Activated T-cell treated with anti-CD3 and anti-CD28 coated beads, Interleukin-2, amount 50 U/mL, for 24 hours (primary cell): ENCODE data around the gene DNAH8.

ENCODE experiments used
- DNase-seq: peaks from one replicate; pipeline ENCODE4 v3.0.0-alpha.2; 2020
- H3K27ac Mint-ChIP-seq: 2 replicates; pipeline ENCODE4 v1.8.0; 2020; ENCODE audit warnings: mild to moderate bottlenecking, mixed read lengths
- H3K27me3 Mint-ChIP-seq: 2 replicates; pipeline ENCODE4 v1.8.0; 2020; ENCODE audit warnings: mixed read lengths
- H3K36me3 Mint-ChIP-seq: 2 replicates; pipeline ENCODE4 v1.8.0; 2020; ENCODE audit warnings: low read depth, mixed read lengths
- H3K4me1 Mint-ChIP-seq: 2 replicates; pipeline ENCODE4 v1.8.0; 2020; ENCODE audit warnings: low read depth, mixed read lengths
- H3K4me3 Mint-ChIP-seq: 2 replicates; pipeline ENCODE4 v1.8.0; 2020; ENCODE audit warnings: mild to moderate bottlenecking, moderate library complexity, mixed read lengths
- H3K9me3 Mint-ChIP-seq: 2 replicates; pipeline ENCODE4 v1.8.0; 2020; ENCODE audit warnings: mixed read lengths

DNAH8 gene

GRCh38 chr6:39040080-39040673 is 325.1 kb downstream of the DNAH8 start:
- no peaks in the 10 kb centered on the region for H3K36me3 Mint-ChIP-seq
- peaks cover 6% of the 10 kb centered on the region for H3K4me1 Mint-ChIP-seq
- H3K27ac Mint-ChIP-seq = no peak overlapping the region
- no peaks in the 10 kb centered on the region for H3K9me3 Mint-ChIP-seq
- DNase-seq = no peak
- H3K27me3 Mint-ChIP-seq = peaks cover 63% of the 10 kb centered on the region
- H3K4me3 Mint-ChIP-seq = no peak overlapping the region

GRCh38 chr6:39041072-39041471 is 326.0 kb downstream of the DNAH8 start:
- H3K4me1 Mint-ChIP-seq = peaks cover 6% of the 10 kb centered on the region
- H3K36me3 Mint-ChIP-seq = no peaks in the 10 kb centered on the region
- H3K9me3 Mint-ChIP-seq = no peaks in the 10 kb centered on the region
- H3K27ac Mint-ChIP-seq = no peak overlapping the region
- no peak overlapping the region for H3K4me3 Mint-ChIP-seq
- peaks cover 57% of the 10 kb centered on the region for H3K27me3 Mint-ChIP-seq
- DNase-seq = no peak

- H3K9me3 Mint-ChIP-seq = no peaks in the 10 kb centered on the region
- H3K27me3 Mint-ChIP-seq = peaks cover 52% of the 10 kb centered on the region
- H3K36me3 Mint-ChIP-seq = no peaks in the 10 kb centered on the region
- no peak overlapping the region for H3K4me3 Mint-ChIP-seq
- H3K4me1 Mint-ChIP-seq = peaks cover 2% of the 10 kb centered on the region
- no peak overlapping the region for H3K27ac Mint-ChIP-seq
- no peak for DNase-seq
These were observed 328.7 kb downstream of the DNAH8 start for GRCh38 chr6:39043776-39044175.

GRCh38 chr6:39044181-39044580 is 329.1 kb downstream of the DNAH8 start:
- Mint-ChIP-seq H3K4me3 (no peak overlapping the region), H3K27me3 (peaks cover 52% of the 10 kb centered on the region), H3K36me3 (no peaks in the 10 kb centered on the region), H3K4me1 (peaks cover 4% of the 10 kb centered on the region), H3K27ac (no peak overlapping the region), H3K9me3 (no peaks in the 10 kb centered on the region)
- no peak for DNase-seq

GRCh38 chr6:39047434-39048327 is 332.6 kb downstream of the DNAH8 start:
- peak overlapping the region; percentile 33 for H3K4me3 Mint-ChIP-seq

GRCh38 chr6:39048481-39049399 is 333.6 kb downstream of the DNAH8 start, which contains the start of gene GLP1R:
TSS of gene GLP1R (plus strand) at chr6:39048781. CDS start at chr6:39048841, 60 bp downstream.
- peaks cover 31% of the 10 kb centered on the region for H3K4me1 Mint-ChIP-seq
- peak; percentile 54 for DNase-seq
- peak within 1 kb of the TSS; percentile 68 for H3K4me3 Mint-ChIP-seq
- H3K27me3 Mint-ChIP-seq = peaks cover 53% of the 10 kb centered on the region
- no peaks in the 10 kb centered on the region for H3K9me3 Mint-ChIP-seq
- no peaks in the 10 kb centered on the region for H3K36me3 Mint-ChIP-seq
- H3K27ac Mint-ChIP-seq = no peak within 1 kb of the TSS

More at GRCh38 chr6:39047434-39048327, 332.6 kb downstream of the DNAH8 start:
- no peaks in the 10 kb centered on the region for H3K9me3 Mint-ChIP-seq
- peaks cover 31% of the 10 kb centered on the region for H3K4me1 Mint-ChIP-seq
- no peak overlapping the region for H3K27ac Mint-ChIP-seq
- peaks cover 53% of the 10 kb centered on the region for H3K27me3 Mint-ChIP-seq
- no peaks in the 10 kb centered on the region for H3K36me3 Mint-ChIP-seq
- no peak for DNase-seq

- no peak for DNase-seq
- H3K27ac Mint-ChIP-seq = no peak overlapping the region
- peak overlapping the region; percentile 68 for H3K4me3 Mint-ChIP-seq
- peaks cover 31% of the 10 kb centered on the region for H3K4me1 Mint-ChIP-seq
- H3K9me3 Mint-ChIP-seq = no peaks in the 10 kb centered on the region
- H3K27me3 Mint-ChIP-seq = peaks cover 55% of the 10 kb centered on the region
- H3K36me3 Mint-ChIP-seq = no peaks in the 10 kb centered on the region
These were observed 334.6 kb downstream of the DNAH8 start for GRCh38 chr6:39049575-39050283.

GRCh38 chr6:39050453-39051112 is 335.5 kb downstream of the DNAH8 start:
- Mint-ChIP-seq H3K9me3 (no peaks in the 10 kb centered on the region), H3K27ac (peak overlapping the region; percentile 49), H3K4me3 (no peak overlapping the region), H3K4me1 (peaks cover 31% of the 10 kb centered on the region), H3K36me3 (no peaks in the 10 kb centered on the region), H3K27me3 (peaks cover 55% of the 10 kb centered on the region)
- DNase-seq = no peak

- H3K36me3 Mint-ChIP-seq = no peaks in the 10 kb centered on the region
- H3K9me3 Mint-ChIP-seq = no peaks in the 10 kb centered on the region
- H3K27me3 Mint-ChIP-seq = peaks cover 51% of the 10 kb centered on the region
- no peak overlapping the region for H3K27ac Mint-ChIP-seq
- H3K4me1 Mint-ChIP-seq = peaks cover 31% of the 10 kb centered on the region
- H3K4me3 Mint-ChIP-seq = no peak overlapping the region
- DNase-seq = no peak
These were observed 336.4 kb downstream of the DNAH8 start for GRCh38 chr6:39051399-39052122.

GRCh38 chr6:39053016-39053624 is 338.0 kb downstream of the DNAH8 start:
- no peak overlapping the region for H3K4me3 Mint-ChIP-seq
- no peaks in the 10 kb centered on the region for H3K9me3 Mint-ChIP-seq
- H3K27me3 Mint-ChIP-seq = peaks cover 38% of the 10 kb centered on the region
- H3K36me3 Mint-ChIP-seq = no peaks in the 10 kb centered on the region
- H3K4me1 Mint-ChIP-seq = peaks cover 29% of the 10 kb centered on the region
- H3K27ac Mint-ChIP-seq = no peak overlapping the region
- no peak for DNase-seq

- Mint-ChIP-seq H3K36me3 (no peaks in the 10 kb centered on the region), H3K27me3 (peaks cover 41% of the 10 kb centered on the region), H3K9me3 (no peaks in the 10 kb centered on the region), H3K27ac (no peak overlapping the region), H3K4me1 (peaks cover 28% of the 10 kb centered on the region), H3K4me3 (no peak overlapping the region)
- no peak for DNase-seq
These were observed 338.9 kb downstream of the DNAH8 start for GRCh38 chr6:39053854-39054576.

- Mint-ChIP-seq H3K4me3 (no peak overlapping the region), H3K9me3 (no peaks in the 10 kb centered on the region), H3K36me3 (no peaks in the 10 kb centered on the region), H3K27me3 (peaks cover 35% of the 10 kb centered on the region), H3K4me1 (peaks cover 25% of the 10 kb centered on the region), H3K27ac (no peak overlapping the region)
- no peak for DNase-seq
These were observed 339.5 kb downstream of the DNAH8 start for GRCh38 chr6:39054577-39055142.
